ENCODE results near the gene EN1. TPM values are rescaled to one million over a fixed set of nuclear protein-coding genes. Genes with fewer than 3 reads are reported as not detected.

The EN1 gene
- total RNA-seq, 2 experiments from 2014 or later: not detected

GRCh38 chr2:118841450-118841827 is 6.0 kb downstream of the EN1 start:
- no peaks in the 10 kb centered on the region for H3K9me3 Mint-ChIP-seq
- ChIA-PET CTCF (no interaction called here), POLR2A (no interaction called here)
- Histone ChIP-seq H3K27me3 (ENCODE audit: control insufficient read depth in 1 of 2, insufficient read depth in 2 of 2, low read length in 2 of 2) (peaks cover 85 to 95% of the 10 kb centered on the region in 2 experiments), H3K27ac (ENCODE audit: low read depth in 1 of 2, low read length in 2 of 2) (no peak overlapping the region), H3K4me3 (ENCODE audit: low read length) (no peak overlapping the region), H3K4me1 (ENCODE audit: insufficient read depth, low read length) (peaks cover 35% of the 10 kb centered on the region), H3K9me3 (ENCODE audit: control insufficient read depth in 1 of 2, insufficient read depth in 1 of 2, low read length in 2 of 2) (peaks cover 0 to 26% of the 10 kb centered on the region in 2 experiments), H3K36me3 (ENCODE audit: insufficient read depth, low read length) (no peaks in the 10 kb centered on the region)
- H3K27me3 Mint-ChIP-seq: peaks cover 96% of the 10 kb centered on the region
- ATAC-seq (ENCODE audit: poor library complexity): no peak
- no peak overlapping the region for H3K27ac Mint-ChIP-seq
- no peak for DNase-seq
- intact Hi-C loops (cut with DNase I, micrococcal nuclease): no loop called here
- peaks cover 43% of the 10 kb centered on the region for H3K4me1 Mint-ChIP-seq (ENCODE audit: low read depth)
- H3K4me3 Mint-ChIP-seq: peak overlapping the region; percentile 61
- TF ChIP-seq, protein P1, sequence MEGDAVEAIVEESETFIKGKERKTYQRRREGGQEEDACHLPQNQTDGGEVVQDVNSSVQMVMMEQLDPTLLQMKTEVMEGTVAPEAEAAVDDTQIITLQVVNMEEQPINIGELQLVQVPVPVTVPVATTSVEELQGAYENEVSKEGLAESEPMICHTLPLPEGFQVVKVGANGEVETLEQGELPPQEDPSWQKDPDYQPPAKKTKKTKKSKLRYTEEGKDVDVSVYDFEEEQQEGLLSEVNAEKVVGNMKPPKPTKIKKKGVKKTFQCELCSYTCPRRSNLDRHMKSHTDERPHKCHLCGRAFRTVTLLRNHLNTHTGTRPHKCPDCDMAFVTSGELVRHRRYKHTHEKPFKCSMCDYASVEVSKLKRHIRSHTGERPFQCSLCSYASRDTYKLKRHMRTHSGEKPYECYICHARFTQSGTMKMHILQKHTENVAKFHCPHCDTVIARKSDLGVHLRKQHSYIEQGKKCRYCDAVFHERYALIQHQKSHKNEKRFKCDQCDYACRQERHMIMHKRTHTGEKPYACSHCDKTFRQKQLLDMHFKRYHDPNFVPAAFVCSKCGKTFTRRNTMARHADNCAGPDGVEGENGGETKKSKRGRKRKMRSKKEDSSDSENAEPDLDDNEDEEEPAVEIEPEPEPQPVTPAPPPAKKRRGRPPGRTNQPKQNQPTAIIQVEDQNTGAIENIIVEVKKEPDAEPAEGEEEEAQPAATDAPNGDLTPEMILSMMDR (IDR thresholded peaks at IDR 0.05): no peak
- no peaks in the 10 kb centered on the region for H3K36me3 Mint-ChIP-seq (ENCODE audit: low read depth)

DNA sequence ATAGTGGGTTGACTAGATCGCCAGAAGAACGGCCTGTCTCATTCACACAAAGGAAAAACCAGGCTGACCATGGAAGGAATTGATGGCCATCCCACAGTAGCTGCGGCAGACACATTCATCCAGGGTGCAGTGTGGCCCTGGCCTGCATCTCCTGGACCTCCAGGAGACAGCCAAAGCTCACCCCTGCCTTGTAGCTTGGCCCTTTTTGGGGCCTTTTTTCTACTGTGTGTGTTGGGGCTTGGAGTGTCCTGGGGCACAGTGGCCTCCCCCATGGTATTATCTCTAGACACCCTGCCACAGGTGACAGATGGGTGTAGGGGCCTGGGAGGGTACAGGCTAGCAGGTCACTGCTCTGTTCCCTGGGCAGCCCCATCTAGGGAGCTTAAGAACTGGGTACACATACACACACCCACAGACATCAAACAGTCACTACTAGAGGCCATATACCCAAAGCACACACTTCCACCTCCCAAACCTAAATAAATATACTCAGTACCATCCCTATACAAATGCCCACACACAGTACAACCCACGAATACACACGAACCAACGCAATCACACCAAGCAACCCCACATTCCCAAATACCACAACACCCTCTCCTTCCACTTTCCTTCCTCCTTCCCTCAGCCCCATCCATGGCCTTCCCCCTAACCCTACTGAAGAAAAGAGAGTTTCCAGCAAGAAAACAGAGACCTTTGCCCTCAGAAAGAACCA is 8.6 kb downstream of the EN1 start:
- H3K27me3 Mint-ChIP-seq: peaks cover 95% of the 10 kb centered on the region

GRCh38 chr2:118837621-118838020 is 9.8 kb downstream of the EN1 start:
- TF ChIP-seq, protein P1 (IDR thresholded peaks at IDR 0.05): no peak
- no peaks in the 10 kb centered on the region for H3K36me3 ChIP-seq (ENCODE audit: insufficient read depth, low read length)
- Mint-ChIP-seq H3K27me3 (peaks cover 95% of the 10 kb centered on the region), H3K4me1 (ENCODE audit: low read depth) (peaks cover 21% of the 10 kb centered on the region), H3K4me3 (no peak overlapping the region), H3K9me3 (no peaks in the 10 kb centered on the region), H3K27ac (no peak overlapping the region), H3K36me3 (ENCODE audit: low read depth) (no peaks in the 10 kb centered on the region)
- H3K4me1 ChIP-seq (ENCODE audit: insufficient read depth, low read length): peaks cover 26% of the 10 kb centered on the region
- ChIA-PET CTCF (no interaction called here), POLR2A (no interaction called here)
- no peak overlapping the region for H3K27ac ChIP-seq (ENCODE audit: low read depth in 1 of 2, low read length in 2 of 2)
- no peak overlapping the region for H3K4me3 ChIP-seq (ENCODE audit: low read length)
- intact Hi-C loops (cut with DNase I, micrococcal nuclease): no loop called here
- ATAC-seq (ENCODE audit: poor library complexity) (no peak), DNase-seq (no peak)
- peaks cover 82 to 99% of the 10 kb centered on the region in 2 experiments for H3K27me3 ChIP-seq (ENCODE audit: control insufficient read depth in 1 of 2, insufficient read depth in 2 of 2, low read length in 2 of 2)
- peaks cover 0 to 34% of the 10 kb centered on the region in 2 experiments for H3K9me3 ChIP-seq (ENCODE audit: control insufficient read depth in 1 of 2, insufficient read depth in 1 of 2, low read length in 2 of 2)

More for the DNA sequence above, 8.6 kb downstream of the EN1 start:
- no peak overlapping the region for H3K4me3 Mint-ChIP-seq
- intact Hi-C loops (cut with DNase I, micrococcal nuclease): no loop called here
- peaks cover 81 to 97% of the 10 kb centered on the region in 2 experiments for H3K27me3 ChIP-seq (ENCODE audit: control insufficient read depth in 1 of 2, insufficient read depth in 2 of 2, low read length in 2 of 2)
- ATAC-seq (ENCODE audit: poor library complexity): no peak
- no peaks in the 10 kb centered on the region for H3K9me3 Mint-ChIP-seq
- peaks cover 29% of the 10 kb centered on the region for H3K4me1 Mint-ChIP-seq (ENCODE audit: low read depth)
- H3K36me3 Mint-ChIP-seq (ENCODE audit: low read depth): no peaks in the 10 kb centered on the region
- no peak overlapping the region for H3K27ac Mint-ChIP-seq
- H3K27ac ChIP-seq (ENCODE audit: low read depth in 1 of 2, low read length in 2 of 2): no peak overlapping the region
- TF ChIP-seq, protein P1 (IDR thresholded peaks at IDR 0.05): no peak
- H3K9me3 ChIP-seq (ENCODE audit: control insufficient read depth in 1 of 2, insufficient read depth in 1 of 2, low read length in 2 of 2): peaks cover 0 to 32% of the 10 kb centered on the region in 2 experiments
- H3K4me1 ChIP-seq (ENCODE audit: insufficient read depth, low read length): peaks cover 34% of the 10 kb centered on the region
- DNase-seq: no peak
- CTCF ChIA-PET: no interaction called here
- no peak overlapping the region for H3K4me3 ChIP-seq (ENCODE audit: low read length)
- POLR2A ChIA-PET: interaction anchor here (0.6 kb wide), 1 partner anchor 9 kb away, joined by 3 read pairs; no protein-coding TSS in a partner anchor
- H3K36me3 ChIP-seq (ENCODE audit: insufficient read depth, low read length): no peaks in the 10 kb centered on the region
